T-cell (primary cell): ENCODE data around the gene AK8. TPM values are rescaled to one million over a fixed set of nuclear protein-coding genes. Genes with fewer than 3 reads are reported as not detected.

Experiments
- ATAC-seq, 4 experiments: fragments of 200-7000 bp in 3 of 4; fragments of 150-1000 bp in 1 of 4; cut with Tn5 transposase; replicated peaks in 1 of 4; 1 replicate in 3 of 4; 2 replicates in 1 of 4; pipeline ENCODE4 v1.10.0; 2021; ENCODE audit warnings: moderate library complexity in 3 of 4, mild to moderate bottlenecking in 2 of 4, moderate number of reproducible peaks in 1 of 4
- CTCF ChIA-PET, 2 donors: fragments of 300-600 bp; sonication (Branson Sonifier 250); formaldehyde crosslinking; loops; one replicate each; lab custom pipeline; 2022; ENCODE audit warnings: antibody characterized with exemption in 2 of 2; lab: Charles Lee
- POLR2A ChIA-PET, 2 donors: fragments of 300-600 bp; sonication (Branson Sonifier 250); formaldehyde crosslinking; loops; one replicate each; lab custom pipeline; 2022; ENCODE audit warnings: antibody characterized with exemption in 2 of 2; lab: Charles Lee
- DNase-seq, 35 experiments: peaks; one replicate each; pipeline versions ENCODE4 v3.0.0 to v3.0.0-alpha.2; 2013 to 2023
- H3K27ac ChIP-seq: one replicate; pipeline ENCODE4 v1.5.1; 2013; ENCODE audit warnings: low read length
- H3K27me3 ChIP-seq, 2 experiments: replicated peaks in 1 of 2; 1 replicate in 1 of 2; 2 replicates in 1 of 2; pipeline versions ENCODE4 v1.6.1 to v1.7.0; 2013; ENCODE audit warnings: low read length in 1 of 2, mixed read lengths in 1 of 2; ENCODE audit not compliant: control insufficient read depth in 2 of 2, insufficient read depth in 2 of 2; ENCODE audit errors: extremely low read depth in 1 of 2
- H3K36me3 ChIP-seq, 2 donors: 1 replicate in 1 of 2; 2 replicates in 1 of 2; pipeline versions ENCODE4 v1.6.1 to v1.7.0; 2013; ENCODE audit warnings: low read length in 1 of 2; ENCODE audit not compliant: control insufficient read depth in 2 of 2, insufficient read depth in 1 of 2; ENCODE audit errors: extremely low read depth in 1 of 2
- H3K4me1 ChIP-seq, 2 experiments: 1 replicate in 1 of 2; 2 replicates in 1 of 2; pipeline versions ENCODE4 v1.6.1 to v1.7.0; 2013; ENCODE audit warnings: low read length in 2 of 2, mixed read lengths in 1 of 2; ENCODE audit not compliant: insufficient read depth in 2 of 2, control insufficient read depth in 1 of 2; ENCODE audit errors: extremely low read depth in 1 of 2
- H3K4me3 ChIP-seq, 2 donors: 1 replicate in 1 of 2; 2 replicates in 1 of 2; pipeline versions ENCODE4 v1.5.1 to v1.7.0; 2013; ENCODE audit warnings: mild to moderate bottlenecking in 2 of 2, low read length in 1 of 2, moderate library complexity in 1 of 2; ENCODE audit not compliant: control insufficient read depth in 1 of 2; ENCODE audit errors: extremely low read depth in 1 of 2
- H3K9me3 ChIP-seq: 2 replicates; pipeline ENCODE4 v1.7.0; 2013
- H3K27ac Mint-ChIP-seq, 2 donors: one replicate each; pipeline ENCODE4 v1.8.0; 2020 to 2021; ENCODE audit warnings: mild to moderate bottlenecking in 2 of 2, mixed read lengths in 2 of 2
- H3K27me3 Mint-ChIP-seq, 2 donors: one replicate each; pipeline ENCODE4 v1.8.0; 2021 to 2022; ENCODE audit warnings: mixed read lengths in 2 of 2
- H3K36me3 Mint-ChIP-seq: one replicate; pipeline ENCODE4 v1.8.0; 2021; ENCODE audit warnings: mixed read lengths
- H3K4me1 Mint-ChIP-seq, 3 donors: one replicate each; pipeline ENCODE4 v1.8.0; 2020 to 2022; ENCODE audit warnings: mixed read lengths in 3 of 3, mild to moderate bottlenecking in 1 of 3
- H3K4me3 Mint-ChIP-seq, 3 donors: one replicate each; pipeline ENCODE4 v1.8.0; 2020 to 2022; ENCODE audit warnings: mild to moderate bottlenecking in 3 of 3, mixed read lengths in 3 of 3, moderate library complexity in 3 of 3
- H3K9me3 Mint-ChIP-seq, 3 donors: one replicate each; pipeline ENCODE4 v1.8.0; 2020 to 2022; ENCODE audit warnings: mixed read lengths in 3 of 3
- WGBS: methylation state at CpG from one replicate; pipeline ENCODE4 v1.1.5; 2013; ENCODE audit warnings: missing lambda C conversion rate; ENCODE audit not compliant: insufficient coverage; 5-methylcytosine and 5-hydroxymethylcytosine counted together
- total RNA-seq, 35 experiments: library from RNA in 6 of 35; stranded (reverse) in 6 of 35; fragments of 120-200 nt in 1 of 35; gene quantifications; one replicate each; pipeline versions ENCODE4 v1.2.1 to v1.2.4 and lab custom pipeline; 2013 to 2026

The AK8 gene
- total RNA-seq, 5 donors from 2014 or later (not counting 1 experiment from before 2014, with no cell fraction given): not detected

GRCh38 chr9:132762896-132763295, 115.2 kb downstream of the AK8 start:
- no peaks in the 10 kb centered on the region for H3K4me1 ChIP-seq
- 80% methylated on average over 2 of the region's 4 CpGs for WGBS
- Mint-ChIP-seq H3K4me1 (peaks cover 0 to 4% (median 2%) of the 10 kb centered on the region in 3 donors), H3K9me3 (no peaks in the 10 kb centered on the region), H3K27ac (no peak overlapping the region), H3K36me3 (no peaks in the 10 kb centered on the region), H3K4me3 (no peak overlapping the region), H3K27me3 (peaks cover 6 to 13% of the 10 kb centered on the region in 2 donors)
- POLR2A ChIA-PET: no interaction called here
- ATAC-seq (no peak), DNase-seq (no peak)
- H3K27ac ChIP-seq: no peak overlapping the region
- no peak overlapping the region for H3K4me3 ChIP-seq
- H3K36me3 ChIP-seq: no peaks in the 10 kb centered on the region
- H3K9me3 ChIP-seq: no peaks in the 10 kb centered on the region
- CTCF ChIA-PET: no interaction called here
- peaks cover 0 to 10% of the 10 kb centered on the region in 2 experiments for H3K27me3 ChIP-seq

DNA sequence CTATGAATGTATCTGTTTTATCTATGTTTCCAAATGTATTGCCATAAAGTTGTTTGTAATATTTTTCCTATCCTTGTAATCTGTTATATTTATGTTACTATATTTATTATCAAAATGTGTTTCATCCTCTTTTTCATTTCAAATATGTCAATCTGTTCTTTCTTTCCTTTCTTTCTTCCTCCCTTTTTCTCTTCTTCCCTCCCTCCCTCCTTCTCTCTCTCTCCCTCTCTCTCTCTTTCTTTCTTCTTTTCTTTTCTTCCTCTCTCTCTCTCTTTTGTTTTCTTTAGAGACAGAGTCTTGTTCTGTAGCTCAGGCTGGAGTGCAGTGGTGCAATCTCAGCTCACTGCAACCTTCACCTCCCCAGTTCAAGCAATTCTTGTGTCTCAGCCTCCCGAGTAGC, 116.5 kb downstream of the AK8 start:
- WGBS: no CpG with 5 or more reads among the region's 1 CpG
- Histone ChIP-seq H3K4me1 (no peaks in the 10 kb centered on the region), H3K27ac (no peak overlapping the region), H3K9me3 (no peaks in the 10 kb centered on the region), H3K36me3 (no peaks in the 10 kb centered on the region), H3K27me3 (peaks cover 0 to 14% of the 10 kb centered on the region in 2 experiments), H3K4me3 (no peak overlapping the region)
- ATAC-seq (no peak), DNase-seq (no peak)
- H3K4me1 Mint-ChIP-seq: no peaks in the 10 kb centered on the region
- no peak overlapping the region for H3K4me3 Mint-ChIP-seq
- no peaks in the 10 kb centered on the region for H3K36me3 Mint-ChIP-seq
- ChIA-PET POLR2A (interaction anchor here in 1 of 2 donors (0.6 kb wide), 1 partner anchor 201 kb away, joined by 7 read pairs; no protein-coding TSS in a partner anchor), CTCF (no interaction called here)
- H3K27ac Mint-ChIP-seq: no peak overlapping the region
- peaks cover 6 to 13% of the 10 kb centered on the region in 2 donors for H3K27me3 Mint-ChIP-seq
- H3K9me3 Mint-ChIP-seq: no peaks in the 10 kb centered on the region

GRCh38 chr9:132760057-132760456, 118.0 kb downstream of the AK8 start:
- CTCF ChIA-PET: no interaction called here
- H3K9me3 ChIP-seq: no peaks in the 10 kb centered on the region
- H3K36me3 Mint-ChIP-seq: no peaks in the 10 kb centered on the region
- DNase-seq (no peak), ATAC-seq (no peak)
- H3K27me3 Mint-ChIP-seq: peaks cover 8 to 13% of the 10 kb centered on the region in 2 donors
- H3K27ac Mint-ChIP-seq: no peak overlapping the region
- WGBS: no CpG with 5 or more reads among the region's 1 CpG
- H3K4me3 Mint-ChIP-seq: no peak overlapping the region
- POLR2A ChIA-PET: no interaction called here
- peaks cover 0 to 17% of the 10 kb centered on the region in 2 experiments for H3K27me3 ChIP-seq
- H3K4me1 Mint-ChIP-seq: no peaks in the 10 kb centered on the region
- no peak overlapping the region for H3K4me3 ChIP-seq
- H3K4me1 ChIP-seq: no peaks in the 10 kb centered on the region
- no peak overlapping the region for H3K27ac ChIP-seq
- H3K36me3 ChIP-seq: no peaks in the 10 kb centered on the region
- no peaks in the 10 kb centered on the region for H3K9me3 Mint-ChIP-seq

GRCh38 chr9:132757016-132757415, 121.1 kb downstream of the AK8 start:
- no peaks in the 10 kb centered on the region for H3K9me3 ChIP-seq
- no peak overlapping the region for H3K4me3 ChIP-seq
- ChIA-PET CTCF (no interaction called here), POLR2A (no interaction called here)
- no peaks in the 10 kb centered on the region for H3K4me1 ChIP-seq
- H3K36me3 ChIP-seq: no peaks in the 10 kb centered on the region
- no peaks in the 10 kb centered on the region for H3K9me3 Mint-ChIP-seq
- H3K4me3 Mint-ChIP-seq: no peak overlapping the region
- no peak for DNase-seq
- H3K27ac ChIP-seq: no peak overlapping the region
- no peak overlapping the region for H3K27ac Mint-ChIP-seq
- H3K27me3 Mint-ChIP-seq: peaks cover 10% of the 10 kb centered on the region in 2 donors
- WGBS: 87% methylated on average over 13 of the region's 18 CpGs
- H3K36me3 Mint-ChIP-seq: no peaks in the 10 kb centered on the region
- ATAC-seq: no peak
- H3K27me3 ChIP-seq: peaks cover 0 to 22% of the 10 kb centered on the region in 2 experiments
- no peaks in the 10 kb centered on the region for H3K4me1 Mint-ChIP-seq

DNA sequence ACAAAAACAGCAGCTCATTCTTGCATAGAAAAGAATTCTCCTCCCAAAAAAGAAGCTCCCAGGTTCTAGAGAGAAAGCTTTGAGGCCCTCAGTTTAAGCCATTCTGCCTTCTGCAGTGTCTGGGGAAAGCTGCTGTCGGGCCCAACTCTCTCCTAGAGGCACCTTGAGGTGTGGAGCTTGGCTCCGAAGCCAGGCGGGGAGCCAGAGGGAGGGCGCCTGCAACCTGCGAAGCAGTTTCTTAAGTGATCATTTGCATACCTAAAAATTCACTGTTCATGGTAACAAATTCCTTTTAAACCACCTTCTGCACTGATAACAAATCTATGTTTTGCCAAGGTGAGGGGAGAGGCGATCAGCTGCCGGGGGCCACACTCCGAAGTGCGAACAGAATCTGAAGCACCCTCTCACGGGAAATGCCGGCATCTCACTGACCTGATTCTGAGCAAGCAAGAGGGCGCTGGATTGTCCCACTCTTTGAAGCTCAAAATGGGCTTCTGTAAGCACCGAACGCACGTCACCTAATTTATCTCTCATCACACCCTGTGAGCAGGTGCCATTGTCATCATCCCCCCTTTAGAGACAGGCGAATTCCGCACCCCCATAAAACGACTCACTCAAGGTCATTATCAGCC, 121.8 kb downstream of the AK8 start:
- H3K27ac ChIP-seq: no peak overlapping the region
- H3K4me1 ChIP-seq: no peaks in the 10 kb centered on the region
- H3K27me3 ChIP-seq: peaks cover 0 to 19% of the 10 kb centered on the region in 2 experiments
- CTCF ChIA-PET: no interaction called here
- Mint-ChIP-seq H3K27ac (no peak overlapping the region), H3K9me3 (no peaks in the 10 kb centered on the region), H3K36me3 (no peaks in the 10 kb centered on the region), H3K27me3 (peaks cover 9 to 10% of the 10 kb centered on the region in 2 donors), H3K4me1 (no peaks in the 10 kb centered on the region), H3K4me3 (no peak overlapping the region)
- 84% methylated on average over 12 of the region's 18 CpGs for WGBS
- ATAC-seq (no peak), DNase-seq (no peak)
- POLR2A ChIA-PET: interaction anchor here in 1 of 2 donors (0.6 kb wide), 1 partner anchor 87 kb away, joined by 4 read pairs; the partner anchor contains the start of gene DDX31
- no peak overlapping the region for H3K4me3 ChIP-seq
- no peaks in the 10 kb centered on the region for H3K36me3 ChIP-seq
- no peaks in the 10 kb centered on the region for H3K9me3 ChIP-seq

DNA sequence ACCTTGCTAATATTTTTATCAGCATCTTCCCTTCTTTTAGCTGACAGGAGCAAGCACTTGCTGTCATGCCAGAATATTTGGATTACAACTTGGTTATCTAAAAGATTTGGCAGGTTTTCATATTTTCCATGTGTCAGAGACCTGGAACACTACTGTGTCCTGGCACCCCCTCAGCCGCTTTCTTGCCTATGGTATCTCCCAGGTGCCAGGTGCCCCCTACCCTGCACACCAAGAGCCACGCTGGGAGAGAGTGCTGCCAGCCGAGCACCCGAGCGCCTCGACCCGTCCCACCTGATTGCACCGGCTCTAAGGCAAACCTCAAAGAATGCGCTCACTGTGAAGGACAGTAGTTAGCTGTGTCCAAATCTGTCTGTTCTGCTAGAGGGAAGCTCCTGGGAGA, 123.0 kb downstream of the AK8 start:
- H3K4me3 Mint-ChIP-seq: no peak overlapping the region
- Histone ChIP-seq H3K4me3 (no peak overlapping the region), H3K36me3 (no peaks in the 10 kb centered on the region), H3K27ac (no peak overlapping the region), H3K9me3 (no peaks in the 10 kb centered on the region), H3K4me1 (no peaks in the 10 kb centered on the region), H3K27me3 (peaks cover 0 to 19% of the 10 kb centered on the region in 2 experiments)
- CTCF ChIA-PET: no interaction called here
- peaks cover 5 to 8% of the 10 kb centered on the region in 2 donors for H3K27me3 Mint-ChIP-seq
- H3K9me3 Mint-ChIP-seq: no peaks in the 10 kb centered on the region
- ATAC-seq: no peak
- H3K27ac Mint-ChIP-seq: no peak overlapping the region
- WGBS: 95% methylated on average over 8 of the region's 9 CpGs
- DNase-seq: no peak
- H3K4me1 Mint-ChIP-seq: no peaks in the 10 kb centered on the region
- no peaks in the 10 kb centered on the region for H3K36me3 Mint-ChIP-seq
- POLR2A ChIA-PET: no interaction called here
